HepG2 (cell line): ENCODE results near the gene CDT1. TPM values are rescaled to one million over a fixed set of nuclear protein-coding genes. Genes with fewer than 3 reads are reported as not detected.
"Not testable (repeated sequence)": the region's sequence is repeated elsewhere in the genome, so short reads cannot be mapped to it uniquely, and the experiment has no call there.

ENCODE experiments used
- ATAC-seq: fragments of 200-7000 bp; cut with Tn5 transposase; 3 replicates; pipeline ENCODE4 v1.9.1; 2020; ENCODE audit warnings: mild to moderate bottlenecking, moderate library complexity
- BruUV-seq: library from RNA; stranded (reverse); fragments of 400-500 nt; replicated peaks from 2 replicates; lab custom pipeline; 2021; lab: Mats Ljungman, UMichigan
- CTCF ChIA-PET: fragments of 300-600 bp; formaldehyde crosslinking; extraction: SDS; loops from one replicate; lab custom pipeline; 2021; ENCODE audit warnings: low total read pairs, inconsistent platforms, low intra/inter-chr PET ratio; lab: Yijun Ruan, JAX
- POLR2A ChIA-PET: fragments of 350-600 bp; sonication (Branson Sonifier 250); formaldehyde crosslinking; loops from one replicate; lab custom pipeline; 2020; ENCODE audit warnings: antibody characterized with exemption, inconsistent platforms; lab: Yijun Ruan, JAX
- DNase-seq: peaks from one replicate; pipeline ENCODE4 v3.0.0-alpha.2; 2015; ENCODE audit warnings: low spot score
- FAIRE-seq: peaks from 3 replicates; lab custom pipeline; 2011; peaks lifted over from hg19 to GRCh38; lab: Jason Lieb, UNC
- H2AFZ ChIP-seq: one replicate; pipeline ENCODE4 v1.6.1; 2011; ENCODE audit warnings: low read length, inconsistent platforms
- H3K27ac ChIP-seq: fragments of 300-600 bp; 3 replicates; pipeline ENCODE4 v1.8.0; 2011; ENCODE audit warnings: mixed run types, mild to moderate bottlenecking, mixed read lengths, low read length, inconsistent platforms; ENCODE audit not compliant: insufficient read depth; ENCODE audit errors: extremely low read length
- H3K27me3 ChIP-seq, 2 experiments: fragments of 200-600 bp in 1 of 2; 2 replicates in 1 of 2; 3 replicates in 1 of 2; pipeline versions ENCODE4 v1.6.0 to v1.8.0; 2011; ENCODE audit warnings: low read length in 2 of 2, mild to moderate bottlenecking in 2 of 2, moderate library complexity in 2 of 2, inconsistent platforms in 1 of 2; ENCODE audit not compliant: insufficient read depth in 2 of 2, control insufficient read depth in 1 of 2
- H3K36me3 ChIP-seq, 2 experiments: fragments of 200-600 bp in 1 of 2; replicated peaks in 1 of 2; 2 replicates in 1 of 2; 3 replicates in 1 of 2; pipeline versions ENCODE4 v1.5.1 to v1.8.0; 2011; ENCODE audit warnings: low read length in 2 of 2, inconsistent platforms in 1 of 2; ENCODE audit not compliant: insufficient read depth in 2 of 2, control insufficient read depth in 1 of 2
- H3K4me1 ChIP-seq: 2 replicates; pipeline ENCODE4 v1.5.1; 2012; ENCODE audit warnings: low read length, inconsistent platforms; ENCODE audit not compliant: insufficient read depth
- H3K4me2 ChIP-seq: 2 replicates; pipeline ENCODE4 v1.6.0; 2011; ENCODE audit warnings: low read depth, low read length, inconsistent platforms
- H3K4me3 ChIP-seq, 3 experiments: fragments of 200-600 bp in 1 of 3; sonication (generic), shearing (Covaris generic) in 1 of 3; replicated peaks in 1 of 3; 2 replicates each; pipeline ENCODE4 v1.5.1; 2011 to 2016; ENCODE audit warnings: low read length in 3 of 3, inconsistent platforms in 2 of 3, low read depth in 2 of 3, mild to moderate bottlenecking in 2 of 3, control low read depth in 1 of 3, mixed read lengths in 1 of 3; ENCODE audit not compliant: insufficient read depth in 1 of 3
- H3K79me2 ChIP-seq: one replicate; pipeline ENCODE4 v1.6.1; 2011; ENCODE audit warnings: low read length, inconsistent platforms; ENCODE audit not compliant: insufficient read depth
- H3K9ac ChIP-seq: 2 replicates; pipeline ENCODE4 v1.6.0; 2011; ENCODE audit warnings: mild to moderate bottlenecking, low read depth, low read length, inconsistent platforms; ENCODE audit not compliant: insufficient read depth
- H3K9me3 ChIP-seq: 2 replicates; pipeline ENCODE4 v1.5.1; 2012; ENCODE audit warnings: mild to moderate bottlenecking, low read length
- H4K20me1 ChIP-seq: 2 replicates; pipeline ENCODE4 v1.6.0; 2011; ENCODE audit warnings: inconsistent platforms, mild to moderate bottlenecking, low read length, moderate library complexity; ENCODE audit not compliant: insufficient read depth
- AGO2 ChIP-seq: fragments of 200-400 bp; formaldehyde crosslinking; optimal IDR thresholded peaks from 2 replicates; pipeline ENCODE3; 2017; ENCODE audit warnings: mild to moderate bottlenecking, low read depth, low read length, moderate library complexity
- DPF2 ChIP-seq: sonication (generic); formaldehyde crosslinking; IDR thresholded peaks from 2 replicates; pipeline ENCODE4 v1.4.0; 2020; ENCODE audit warnings: mild to moderate bottlenecking, low read depth, missing genetic modification reagents, borderline replicate concordance
- HNRNPL ChIP-seq: fragments of 200-400 bp; formaldehyde crosslinking; IDR thresholded peaks from 2 replicates; pipeline ENCODE4 v1.6.1; 2017; ENCODE audit warnings: mild to moderate bottlenecking, low read depth, low read length
- PLSCR1 ChIP-seq: sonication (generic); formaldehyde crosslinking; IDR thresholded peaks from 2 replicates; pipeline ENCODE4 v1.5.0; 2020; ENCODE audit warnings: missing genetic modification reagents, mild to moderate bottlenecking, borderline replicate concordance
- REL ChIP-seq: sonication (generic); formaldehyde crosslinking; conservative IDR thresholded peaks from 2 replicates; pipeline ENCODE4 v1.8.0; 2022; ENCODE audit warnings: mild to moderate bottlenecking, missing genetic modification reagents, moderate library complexity
- ZNF446 ChIP-seq: sonication (generic); formaldehyde crosslinking; IDR thresholded peaks from 2 replicates; pipeline ENCODE4 v1.5.0; 2020; ENCODE audit warnings: mild to moderate bottlenecking, missing genetic modification reagents
- ZNF546 ChIP-seq: sonication (generic); formaldehyde crosslinking; conservative IDR thresholded peaks from 2 replicates; pipeline ENCODE4 v1.8.1; 2023; ENCODE audit warnings: mild to moderate bottlenecking, missing genetic modification reagents
- ZNF687 ChIP-seq: sonication (generic); formaldehyde crosslinking; IDR thresholded peaks from 2 replicates; pipeline ENCODE4 v1.5.1; 2020; ENCODE audit warnings: mild to moderate bottlenecking, missing genetic modification reagents, moderate library complexity
- ZSCAN31 ChIP-seq: sonication (generic); formaldehyde crosslinking; IDR thresholded peaks from 2 replicates; pipeline ENCODE4 v1.5.0; 2020; ENCODE audit warnings: low read depth, mild to moderate bottlenecking, missing genetic modification reagents
- WGBS: methylation state at CpG from one replicate; pipeline ENCODE4 v1.1.6; 2017; ENCODE audit warnings: low lambda C conversion rate; 5-methylcytosine and 5-hydroxymethylcytosine counted together
- in situ Hi-C: cut with HindIII; loops from 2 replicates; pipeline ENCODE4 v1.10.0; 2017; ENCODE audit warnings: low pct_unique_long_range_greater_than_20kb; ENCODE audit not compliant: extremely low pct_ligation_motif_present
- intact Hi-C: fragments of 100-400 bp; cut with micrococcal nuclease; formaldehyde crosslinking; loops from one replicate; pipeline ENCODE4 v1.10.0; 2022; ENCODE audit not compliant: unreplicated experiment
- polyA plus RNA-seq, 8 experiments: library from polyadenylated mRNA; depleted of rRNA in 3 of 8; stranded (reverse) in 7 of 8; unstranded in 1 of 8; fragments of >200 nt; fragmentation: Illumina TruSeq in 4 of 8; extraction: Trizol in 4 of 8; gene quantifications; 2 replicates each; pipeline versions ENCODE4 v1.2.1 to v1.2.3, GENCODE V29; 2011 to 2016; ENCODE audit warnings: low read depth in 4 of 8, missing spikeins in 1 of 8, mixed read lengths in 1 of 8; ENCODE audit not compliant: insufficient read depth in 1 of 8
- total RNA-seq, 5 experiments: library from RNA; depleted of rRNA; stranded (reverse); fragments of >200 nt; fragmentation: Illumina TruSeq; extraction: Trizol; gene quantifications; 2 replicates each; pipeline ENCODE4 v1.2.3, GENCODE V29; 2016; ENCODE audit warnings: low read depth in 1 of 5

Gene CDT1
- total and polyA plus RNA-seq, 2 of the 13 experiments (the other 11 are each of a cell fraction or from before 2014, with no cell fraction given) = 23.1 to 23.8 TPM

GRCh38 chr16:88771294-88771772 is 32.3 kb upstream of the CDT1 start (continued):
- TF ChIP-seq ZNF446 (no peak), ZNF687 (no peak), PLSCR1 (CRISPR knock-in tag) (no peak), AGO2 (peak; percentile 51), ZSCAN31 (no peak), REL (CRISPR knock-in tag) (no peak), DPF2 (CRISPR knock-in tag) (no peak)

- not testable (repeated sequence) for DNase-seq, ATAC-seq, H3K4me3 ChIP-seq
- WGBS = 95% methylated on average over 17 of the region's 23 CpGs
- TF ChIP-seq HNRNPL = peak; percentile 64; the same call in 1 of the 2 replicates
- 0 out of 2 replicates have a peak, but pooled peaks have one; percentile 73 for TF ChIP-seq ZNF546 (CRISPR knock-in tag)
- TF ChIP-seq AGO2 = peak; percentile 29
- TF ChIP-seq, all 625 proteins: peak for 3; not testable (repeated sequence) for 622
- H3K4me2 ChIP-seq, H3K36me3 ChIP-seq, FAIRE-seq, CTCF ChIA-PET, H3K9ac ChIP-seq, H3K27ac ChIP-seq, in situ Hi-C loops, BruUV-seq, H2AFZ ChIP-seq, H3K27me3 ChIP-seq, H3K9me3 ChIP-seq: not testable (repeated sequence)
- intact Hi-C loops = loop anchor here (1.0 to 2.0 kb wide), 2 partner anchors 13 to 23 kb away; partner anchors contain the start of gene PIEZO1
- POLR2A ChIA-PET = interaction anchor here (1.3 to 1.6 kb wide), 2 partner anchors 10 to 12 kb away, joined by 3 to 8 read pairs; no protein-coding TSS in a partner anchor
- peaks cover 36% of the 10 kb centered on the region for H3K4me1 ChIP-seq
- peaks cover 38% of the 10 kb centered on the region for H3K79me2 ChIP-seq
- peaks cover 16% of the 10 kb centered on the region; the same call in 1 of the 2 replicates for H4K20me1 ChIP-seq
Measured at GRCh38 chr16:88771781-88772180, 31.8 kb upstream of the CDT1 start.
